HepG2 (cell line): ENCODE results near the gene KCNJ4. TPM values are rescaled to one million over a fixed set of nuclear protein-coding genes. Genes with fewer than 3 reads are reported as not detected.

Experiments
- ATAC-seq: fragments of 200-7000 bp; cut with Tn5 transposase; 3 replicates; pipeline ENCODE4 v1.9.1; 2020; ENCODE audit warnings: mild to moderate bottlenecking, moderate library complexity
- BruUV-seq: library from RNA; stranded (reverse); fragments of 400-500 nt; replicated peaks from 2 replicates; lab custom pipeline; 2021; lab: Mats Ljungman, UMichigan
- CTCF ChIA-PET: fragments of 300-600 bp; formaldehyde crosslinking; extraction: SDS; loops from one replicate; lab custom pipeline; 2021; ENCODE audit warnings: low total read pairs, inconsistent platforms, low intra/inter-chr PET ratio; lab: Yijun Ruan, JAX
- POLR2A ChIA-PET: fragments of 350-600 bp; sonication (Branson Sonifier 250); formaldehyde crosslinking; loops from one replicate; lab custom pipeline; 2020; ENCODE audit warnings: antibody characterized with exemption, inconsistent platforms; lab: Yijun Ruan, JAX
- DNase-seq: peaks from one replicate; pipeline ENCODE4 v3.0.0-alpha.2; 2015; ENCODE audit warnings: low spot score
- FAIRE-seq: peaks from 3 replicates; lab custom pipeline; 2011; peaks lifted over from hg19 to GRCh38; lab: Jason Lieb, UNC
- H2AFZ ChIP-seq: one replicate; pipeline ENCODE4 v1.6.1; 2011; ENCODE audit warnings: low read length, inconsistent platforms
- H3K27ac ChIP-seq: fragments of 300-600 bp; 3 replicates; pipeline ENCODE4 v1.8.0; 2011; ENCODE audit warnings: mixed run types, mild to moderate bottlenecking, mixed read lengths, low read length, inconsistent platforms; ENCODE audit not compliant: insufficient read depth; ENCODE audit errors: extremely low read length
- H3K27me3 ChIP-seq, 2 experiments: fragments of 200-600 bp in 1 of 2; 2 replicates in 1 of 2; 3 replicates in 1 of 2; pipeline versions ENCODE4 v1.6.0 to v1.8.0; 2011; ENCODE audit warnings: low read length in 2 of 2, mild to moderate bottlenecking in 2 of 2, moderate library complexity in 2 of 2, inconsistent platforms in 1 of 2; ENCODE audit not compliant: insufficient read depth in 2 of 2, control insufficient read depth in 1 of 2
- H3K36me3 ChIP-seq, 2 experiments: fragments of 200-600 bp in 1 of 2; replicated peaks in 1 of 2; 2 replicates in 1 of 2; 3 replicates in 1 of 2; pipeline versions ENCODE4 v1.5.1 to v1.8.0; 2011; ENCODE audit warnings: low read length in 2 of 2, inconsistent platforms in 1 of 2; ENCODE audit not compliant: insufficient read depth in 2 of 2, control insufficient read depth in 1 of 2
- H3K4me1 ChIP-seq: 2 replicates; pipeline ENCODE4 v1.5.1; 2012; ENCODE audit warnings: low read length, inconsistent platforms; ENCODE audit not compliant: insufficient read depth
- H3K4me2 ChIP-seq: 2 replicates; pipeline ENCODE4 v1.6.0; 2011; ENCODE audit warnings: low read depth, low read length, inconsistent platforms
- H3K4me3 ChIP-seq, 3 experiments: fragments of 200-600 bp in 1 of 3; sonication (generic), shearing (Covaris generic) in 1 of 3; replicated peaks in 1 of 3; 2 replicates each; pipeline ENCODE4 v1.5.1; 2011 to 2016; ENCODE audit warnings: low read length in 3 of 3, inconsistent platforms in 2 of 3, low read depth in 2 of 3, mild to moderate bottlenecking in 2 of 3, control low read depth in 1 of 3, mixed read lengths in 1 of 3; ENCODE audit not compliant: insufficient read depth in 1 of 3
- H3K79me2 ChIP-seq: one replicate; pipeline ENCODE4 v1.6.1; 2011; ENCODE audit warnings: low read length, inconsistent platforms; ENCODE audit not compliant: insufficient read depth
- H3K9ac ChIP-seq: 2 replicates; pipeline ENCODE4 v1.6.0; 2011; ENCODE audit warnings: mild to moderate bottlenecking, low read depth, low read length, inconsistent platforms; ENCODE audit not compliant: insufficient read depth
- H3K9me3 ChIP-seq: 2 replicates; pipeline ENCODE4 v1.5.1; 2012; ENCODE audit warnings: mild to moderate bottlenecking, low read length
- H4K20me1 ChIP-seq: 2 replicates; pipeline ENCODE4 v1.6.0; 2011; ENCODE audit warnings: inconsistent platforms, mild to moderate bottlenecking, low read length, moderate library complexity; ENCODE audit not compliant: insufficient read depth
- ELF4 ChIP-seq: sonication (generic); formaldehyde crosslinking; IDR thresholded peaks from 2 replicates; pipeline ENCODE4 v1.5.0; 2020; ENCODE audit warnings: missing genetic modification reagents, mild to moderate bottlenecking, moderate library complexity, borderline replicate concordance
- HNF4A ChIP-seq: sonication (generic); formaldehyde crosslinking; IDR thresholded peaks from 2 replicates; pipeline ENCODE4 v1.4.0; 2020; ENCODE audit warnings: missing genetic modification reagents
- KDM2A ChIP-seq: sonication (generic); formaldehyde crosslinking; IDR thresholded peaks from 2 replicates; pipeline ENCODE4 v1.4.0; 2020; ENCODE audit warnings: low read depth, missing genetic modification reagents, borderline replicate concordance
- MAX ChIP-seq: IDR thresholded peaks from 2 replicates; pipeline ENCODE4 v1.6.1; 2012; ENCODE audit warnings: inconsistent platforms
- SALL1 ChIP-seq: sonication (generic); formaldehyde crosslinking; IDR thresholded peaks from 2 replicates; pipeline ENCODE4 v1.8.0; 2022; ENCODE audit warnings: mild to moderate bottlenecking, missing genetic modification reagents
- SKI ChIP-seq: fragments of 450-650 bp; IDR thresholded peaks from one replicate; pipeline ENCODE4 v1.6.1; 2018; ENCODE audit warnings: mild to moderate bottlenecking; ENCODE audit not compliant: partially characterized antibody
- THRA ChIP-seq: sonication (generic); formaldehyde crosslinking; IDR thresholded peaks from 2 replicates; pipeline ENCODE4 v1.4.0; 2020; ENCODE audit warnings: missing genetic modification reagents, borderline replicate concordance
- ZNF224 ChIP-seq: sonication (generic); formaldehyde crosslinking; IDR thresholded peaks from 2 replicates; pipeline ENCODE4 v1.5.0; 2020; ENCODE audit warnings: mild to moderate bottlenecking, missing genetic modification reagents
- ZNF652 ChIP-seq: IDR thresholded peaks from 2 replicates; pipeline ENCODE4 v1.6.1; 2016; ENCODE audit warnings: low read depth, borderline replicate concordance
- WGBS: methylation state at CpG from one replicate; pipeline ENCODE4 v1.1.6; 2017; ENCODE audit warnings: low lambda C conversion rate; 5-methylcytosine and 5-hydroxymethylcytosine counted together
- in situ Hi-C: cut with HindIII; loops from 2 replicates; pipeline ENCODE4 v1.10.0; 2017; ENCODE audit warnings: low pct_unique_long_range_greater_than_20kb; ENCODE audit not compliant: extremely low pct_ligation_motif_present
- intact Hi-C: fragments of 100-400 bp; cut with micrococcal nuclease; formaldehyde crosslinking; loops from one replicate; pipeline ENCODE4 v1.10.0; 2022; ENCODE audit not compliant: unreplicated experiment
- polyA plus RNA-seq, 8 experiments: library from polyadenylated mRNA; depleted of rRNA in 3 of 8; stranded (reverse) in 7 of 8; unstranded in 1 of 8; fragments of >200 nt; fragmentation: Illumina TruSeq in 4 of 8; extraction: Trizol in 4 of 8; gene quantifications; 2 replicates each; pipeline versions ENCODE4 v1.2.1 to v1.2.3, GENCODE V29; 2011 to 2016; ENCODE audit warnings: low read depth in 4 of 8, missing spikeins in 1 of 8, mixed read lengths in 1 of 8; ENCODE audit not compliant: insufficient read depth in 1 of 8
- total RNA-seq, 5 experiments: library from RNA; depleted of rRNA; stranded (reverse); fragments of >200 nt; fragmentation: Illumina TruSeq; extraction: Trizol; gene quantifications; 2 replicates each; pipeline ENCODE4 v1.2.3, GENCODE V29; 2016; ENCODE audit warnings: low read depth in 1 of 5
- TF ChIP-seq, protein P1 (sequence below): sonication (generic); formaldehyde crosslinking; IDR thresholded peaks from 2 replicates; pipeline ENCODE4 v1.4.0; 2020; ENCODE audit warnings: missing genetic modification reagents
- TF ChIP-seq, protein P2 (sequence below): sonication (generic); formaldehyde crosslinking; IDR thresholded peaks from 2 replicates; pipeline ENCODE4 v1.5.1; 2020; ENCODE audit warnings: missing genetic modification reagents, mild to moderate bottlenecking, borderline replicate concordance

Gene KCNJ4
- total and polyA plus RNA-seq, 2 of the 13 experiments (the other 11 are each of a cell fraction or from before 2014, with no cell fraction given) = not detected

DNA sequence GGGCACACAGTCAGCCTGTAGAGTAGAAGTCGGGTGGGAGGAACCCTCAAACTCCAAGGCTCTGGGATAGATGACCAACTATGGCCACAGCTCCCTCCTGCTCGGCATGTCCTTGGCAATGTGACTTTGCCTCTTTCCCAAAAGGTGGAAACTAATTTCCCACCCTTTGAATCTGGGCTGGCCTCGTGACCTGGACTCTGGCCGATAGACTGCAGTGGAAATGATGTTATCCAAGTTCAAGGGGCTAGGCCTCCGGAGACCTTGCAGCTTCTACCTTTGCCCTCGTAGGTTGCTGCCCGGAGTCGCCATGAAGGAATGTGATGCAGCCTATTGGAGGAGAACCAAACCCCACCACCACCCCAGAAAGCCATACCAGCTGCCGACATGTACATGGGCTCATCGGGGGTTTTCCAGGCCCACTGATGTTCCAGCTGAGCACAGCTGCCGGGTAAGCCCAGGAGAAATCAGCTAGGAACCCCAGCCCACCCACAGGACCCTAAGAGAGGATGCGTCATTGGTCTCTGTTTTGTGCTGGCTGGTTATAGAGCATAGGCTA is 30.4 kb downstream of the KCNJ4 start:
- peak overlapping the region in 1 of 3 experiments; percentile 69; a peak in 2 of 6 replicates for H3K4me3 ChIP-seq
- no peaks in the 10 kb centered on the region for H4K20me1 ChIP-seq
- H3K27me3 ChIP-seq = peaks cover 0 to 2% of the 10 kb centered on the region in 2 experiments; a peak in 1 of 5 replicates
- BruUV-seq = no TSS peak
- H3K9me3 ChIP-seq = no peaks in the 10 kb centered on the region
- H2AFZ ChIP-seq = no peak overlapping the region
- H3K4me2 ChIP-seq = peak overlapping the region; percentile 86
- ATAC-seq = peak; percentile 16
- peaks cover 52% of the 10 kb centered on the region for H3K4me1 ChIP-seq
- no peak overlapping the region for H3K27ac ChIP-seq
- DNase-seq = no peak
- no peaks in the 10 kb centered on the region for H3K36me3 ChIP-seq
- 18% methylated on average over 11 of the region's 12 CpGs for WGBS
- no peaks in the 10 kb centered on the region for H3K79me2 ChIP-seq
- intact Hi-C loops (no loop called here), in situ Hi-C loops (no loop called here)
- POLR2A ChIA-PET = interaction anchor here (1.2 kb wide), 1 partner anchor 10 kb away, joined by 3 read pairs; no protein-coding TSS in a partner anchor
- FAIRE-seq = peak; percentile 30
- CTCF ChIA-PET = no interaction called here
- H3K9ac ChIP-seq = no peak overlapping the region
- 0 out of 2 replicates have a peak, but pooled peaks have one; percentile 43 for TF ChIP-seq MAX
- TF ChIP-seq KDM2A (CRISPR knock-in tag) = 0 out of 2 replicates have a peak, but pooled peaks have one; percentile 21
- peak; percentile 33; the same call in 1 of the 2 replicates for TF ChIP-seq THRA
- peak; percentile 56 for TF ChIP-seq SKI
- peak; percentile 83 for TF ChIP-seq HNF4A (CRISPR knock-in tag)
- no peak for TF ChIP-seq ZNF224 (CRISPR knock-in tag)
- peak; percentile 53 for TF ChIP-seq SALL1 (CRISPR knock-in tag)
- TF ChIP-seq, protein P1, sequence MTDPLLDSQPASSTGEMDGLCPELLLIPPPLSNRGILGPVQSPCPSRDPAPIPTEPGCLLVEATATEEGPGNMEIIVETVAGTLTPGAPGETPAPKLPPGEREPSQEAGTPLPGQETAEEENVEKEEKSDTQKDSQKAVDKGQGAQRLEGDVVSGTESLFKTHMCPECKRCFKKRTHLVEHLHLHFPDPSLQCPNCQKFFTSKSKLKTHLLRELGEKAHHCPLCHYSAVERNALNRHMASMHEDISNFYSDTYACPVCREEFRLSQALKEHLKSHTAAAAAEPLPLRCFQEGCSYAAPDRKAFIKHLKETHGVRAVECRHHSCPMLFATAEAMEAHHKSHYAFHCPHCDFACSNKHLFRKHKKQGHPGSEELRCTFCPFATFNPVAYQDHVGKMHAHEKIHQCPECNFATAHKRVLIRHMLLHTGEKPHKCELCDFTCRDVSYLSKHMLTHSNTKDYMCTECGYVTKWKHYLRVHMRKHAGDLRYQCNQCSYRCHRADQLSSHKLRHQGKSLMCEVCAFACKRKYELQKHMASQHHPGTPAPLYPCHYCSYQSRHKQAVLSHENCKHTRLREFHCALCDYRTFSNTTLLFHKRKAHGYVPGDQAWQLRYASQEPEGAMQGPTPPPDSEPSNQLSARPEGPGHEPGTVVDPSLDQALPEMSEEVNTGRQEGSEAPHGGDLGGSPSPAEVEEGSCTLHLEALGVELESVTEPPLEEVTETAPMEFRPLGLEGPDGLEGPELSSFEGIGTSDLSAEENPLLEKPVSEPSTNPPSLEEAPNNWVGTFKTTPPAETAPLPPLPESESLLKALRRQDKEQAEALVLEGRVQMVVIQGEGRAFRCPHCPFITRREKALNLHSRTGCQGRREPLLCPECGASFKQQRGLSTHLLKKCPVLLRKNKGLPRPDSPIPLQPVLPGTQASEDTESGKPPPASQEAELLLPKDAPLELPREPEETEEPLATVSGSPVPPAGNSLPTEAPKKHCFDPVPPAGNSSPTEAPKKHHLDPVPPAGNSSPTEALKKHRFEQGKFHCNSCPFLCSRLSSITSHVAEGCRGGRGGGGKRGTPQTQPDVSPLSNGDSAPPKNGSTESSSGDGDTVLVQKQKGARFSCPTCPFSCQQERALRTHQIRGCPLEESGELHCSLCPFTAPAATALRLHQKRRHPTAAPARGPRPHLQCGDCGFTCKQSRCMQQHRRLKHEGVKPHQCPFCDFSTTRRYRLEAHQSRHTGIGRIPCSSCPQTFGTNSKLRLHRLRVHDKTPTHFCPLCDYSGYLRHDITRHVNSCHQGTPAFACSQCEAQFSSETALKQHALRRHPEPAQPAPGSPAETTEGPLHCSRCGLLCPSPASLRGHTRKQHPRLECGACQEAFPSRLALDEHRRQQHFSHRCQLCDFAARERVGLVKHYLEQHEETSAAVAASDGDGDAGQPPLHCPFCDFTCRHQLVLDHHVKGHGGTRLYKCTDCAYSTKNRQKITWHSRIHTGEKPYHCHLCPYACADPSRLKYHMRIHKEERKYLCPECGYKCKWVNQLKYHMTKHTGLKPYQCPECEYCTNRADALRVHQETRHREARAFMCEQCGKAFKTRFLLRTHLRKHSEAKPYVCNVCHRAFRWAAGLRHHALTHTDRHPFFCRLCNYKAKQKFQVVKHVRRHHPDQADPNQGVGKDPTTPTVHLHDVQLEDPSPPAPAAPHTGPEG (CRISPR knock-in tag) = no peak
- TF ChIP-seq, protein P2, sequence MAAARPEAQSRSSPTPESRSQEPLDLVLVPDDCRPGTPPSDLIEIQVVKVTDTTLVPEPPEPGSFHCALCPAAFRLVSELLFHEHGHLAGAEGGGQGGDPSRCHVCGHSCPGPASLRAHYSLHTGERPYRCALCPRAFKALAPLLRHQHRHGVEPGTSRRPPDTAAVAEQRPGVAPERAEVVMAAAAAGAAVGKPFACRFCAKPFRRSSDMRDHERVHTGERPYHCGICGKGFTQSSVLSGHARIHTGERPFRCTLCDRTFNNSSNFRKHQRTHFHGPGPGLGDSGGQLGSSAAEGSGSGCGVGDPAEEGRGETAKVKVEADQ = no peak
- no peak for TF ChIP-seq ZNF652 (CRISPR knock-in tag)
- no peak for TF ChIP-seq ELF4
